MM.1S (cell line): ENCODE results near the gene TMEM163.
A peak's percentile ranks its signal among the peaks of the same experiment; 100 is the strongest.

Experiments
- EZH2 ChIP-seq: fragments of 300-600 bp; sonication (generic); optimal IDR thresholded peaks from 2 replicates; pipeline ENCODE3; 2017; ENCODE audit warnings: low read depth, mild to moderate bottlenecking, antibody characterized with exemption, low read length, mixed read lengths
- TF ChIP-seq, protein P1 (sequence below): fragments of 300-600 bp; sonication (generic); IDR thresholded peaks from 2 replicates; pipeline ENCODE4 v1.5.1; 2016; ENCODE audit warnings: antibody characterized with exemption, low read length, mixed read lengths

GRCh38 chr2:134411828-134412638 is 306.8 kb downstream of the TMEM163 start:
- TF ChIP-seq, protein P1, sequence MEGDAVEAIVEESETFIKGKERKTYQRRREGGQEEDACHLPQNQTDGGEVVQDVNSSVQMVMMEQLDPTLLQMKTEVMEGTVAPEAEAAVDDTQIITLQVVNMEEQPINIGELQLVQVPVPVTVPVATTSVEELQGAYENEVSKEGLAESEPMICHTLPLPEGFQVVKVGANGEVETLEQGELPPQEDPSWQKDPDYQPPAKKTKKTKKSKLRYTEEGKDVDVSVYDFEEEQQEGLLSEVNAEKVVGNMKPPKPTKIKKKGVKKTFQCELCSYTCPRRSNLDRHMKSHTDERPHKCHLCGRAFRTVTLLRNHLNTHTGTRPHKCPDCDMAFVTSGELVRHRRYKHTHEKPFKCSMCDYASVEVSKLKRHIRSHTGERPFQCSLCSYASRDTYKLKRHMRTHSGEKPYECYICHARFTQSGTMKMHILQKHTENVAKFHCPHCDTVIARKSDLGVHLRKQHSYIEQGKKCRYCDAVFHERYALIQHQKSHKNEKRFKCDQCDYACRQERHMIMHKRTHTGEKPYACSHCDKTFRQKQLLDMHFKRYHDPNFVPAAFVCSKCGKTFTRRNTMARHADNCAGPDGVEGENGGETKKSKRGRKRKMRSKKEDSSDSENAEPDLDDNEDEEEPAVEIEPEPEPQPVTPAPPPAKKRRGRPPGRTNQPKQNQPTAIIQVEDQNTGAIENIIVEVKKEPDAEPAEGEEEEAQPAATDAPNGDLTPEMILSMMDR, result peak; percentile 91
- no peak for TF ChIP-seq EZH2
